GM12891 (cell line): ENCODE data around the gene MOB3B.

Source experiments
- POLR2A ChIP-seq: IDR thresholded peaks from 2 replicates; pipeline ENCODE4 v1.6.1; 2011; ENCODE audit warnings: low read depth, low read length, control low read depth
- POLR2AphosphoS5 ChIP-seq: IDR thresholded peaks from 2 replicates; pipeline ENCODE4 v1.6.1; 2011; ENCODE audit warnings: low read depth, low read length, control low read depth
- POU2F2 ChIP-seq: IDR thresholded peaks from 2 replicates; pipeline ENCODE4 v1.6.1; 2011; ENCODE audit warnings: low read depth, mild to moderate bottlenecking, control low read depth, low read length, moderate library complexity
- SPI1 ChIP-seq: IDR thresholded peaks from 2 replicates; pipeline ENCODE4 v1.6.1; 2011; ENCODE audit warnings: low read depth, low read length, control low read depth
- TAF1 ChIP-seq: IDR thresholded peaks from 2 replicates; pipeline ENCODE4 v1.6.1; 2011; ENCODE audit warnings: low read depth, low read length, control low read depth

GRCh38 chr9:27362447-27363210 is 167.0 kb downstream of the MOB3B start:
- TF ChIP-seq POLR2A (no peak), POLR2AphosphoS5 (no peak), POU2F2 (no peak), TAF1 (no peak), SPI1 (no peak)
